ENCODE results near the gene KRTDAP. TPM values are rescaled to one million over a fixed set of nuclear protein-coding genes. Genes with fewer than 3 reads are reported as not detected.

KRTDAP gene
- total RNA-seq, 1 experiment from 2014 or later: not detected

DNA sequence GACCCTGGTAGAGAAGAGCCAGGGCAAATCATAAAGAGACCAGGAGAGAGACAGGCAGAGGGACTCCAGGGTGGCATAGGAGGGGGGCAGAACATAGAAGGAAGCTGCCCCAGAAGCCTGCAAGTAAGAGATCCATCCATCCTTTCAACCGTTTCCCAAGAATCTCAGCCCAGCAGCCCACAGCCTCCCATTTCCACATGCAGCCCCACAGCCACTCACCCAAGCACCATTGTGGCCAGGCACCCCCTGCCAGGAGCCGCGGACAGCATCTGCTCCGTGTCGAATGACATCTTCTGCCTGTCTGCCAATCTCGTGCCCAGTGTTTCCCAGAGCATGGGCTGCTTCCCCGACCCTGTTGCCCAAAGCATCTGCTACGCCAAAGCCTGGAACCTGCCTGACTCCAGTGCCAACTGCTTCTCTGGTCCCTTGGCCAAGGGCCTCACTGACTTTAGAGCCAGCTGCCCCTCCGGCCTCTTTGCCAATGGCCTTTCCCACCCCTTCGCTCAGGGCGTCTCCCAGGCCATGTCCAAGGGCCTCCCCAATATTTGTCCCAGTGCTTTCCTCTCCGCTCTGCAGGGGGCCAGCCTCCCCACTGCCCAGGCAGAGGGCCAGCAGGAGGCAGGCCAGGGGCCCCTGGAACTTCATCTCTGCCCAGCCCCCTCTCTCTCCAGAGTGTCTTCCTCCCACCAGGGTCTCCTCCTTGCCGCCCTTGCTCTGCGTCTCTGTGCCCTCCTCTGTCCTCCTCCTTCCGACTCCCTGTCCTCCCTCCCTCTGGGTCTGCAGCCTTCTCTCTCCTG, 22.8 kb upstream of the KRTDAP start:
- DNase-seq (ENCODE audit: low spot score): no peak

DNA sequence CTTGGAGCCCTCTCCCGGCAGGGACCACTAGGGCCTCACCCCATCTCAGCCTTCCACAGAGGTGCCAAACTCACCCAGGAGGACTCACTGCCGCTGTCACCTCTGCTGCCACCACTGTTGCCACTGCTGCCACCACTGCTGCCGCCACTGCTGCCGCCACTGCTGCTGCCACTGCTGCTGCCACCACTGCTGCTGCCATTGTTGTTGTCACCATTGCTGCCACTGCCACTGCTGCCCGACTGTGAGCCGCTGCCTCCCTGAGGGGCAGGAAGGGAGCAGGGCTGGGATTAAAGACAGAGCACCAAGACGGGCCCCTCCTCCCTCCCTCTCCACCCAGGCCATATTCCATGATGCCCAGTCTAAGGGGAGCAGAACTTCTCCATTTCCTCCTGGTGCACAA, 21.1 kb upstream of the KRTDAP start:
- DNase-seq (ENCODE audit: low spot score): no peak

DNA sequence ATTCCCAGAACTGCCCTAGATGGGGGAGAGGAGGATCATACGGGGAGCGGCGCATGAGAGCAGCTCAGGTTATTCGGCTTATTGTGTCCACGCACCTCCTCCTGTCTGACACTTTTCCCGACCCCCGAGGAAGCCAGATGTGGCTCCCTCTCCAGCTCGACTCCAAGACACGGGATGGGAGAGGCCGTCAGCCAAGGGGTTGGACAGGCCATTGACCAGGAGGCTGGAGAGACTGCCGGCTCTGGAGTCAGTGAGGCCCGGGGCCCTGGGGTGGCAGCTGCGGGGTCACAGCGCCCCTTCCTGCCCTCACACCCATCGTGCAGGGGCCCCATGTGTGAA, 20.3 kb upstream of the KRTDAP start:
- no peak for DNase-seq (ENCODE audit: low spot score)

GRCh38 chr19:35509861-35510625, 19.8 kb upstream of the KRTDAP start:
- DNase-seq (ENCODE audit: low spot score): peak; percentile 69

DNA sequence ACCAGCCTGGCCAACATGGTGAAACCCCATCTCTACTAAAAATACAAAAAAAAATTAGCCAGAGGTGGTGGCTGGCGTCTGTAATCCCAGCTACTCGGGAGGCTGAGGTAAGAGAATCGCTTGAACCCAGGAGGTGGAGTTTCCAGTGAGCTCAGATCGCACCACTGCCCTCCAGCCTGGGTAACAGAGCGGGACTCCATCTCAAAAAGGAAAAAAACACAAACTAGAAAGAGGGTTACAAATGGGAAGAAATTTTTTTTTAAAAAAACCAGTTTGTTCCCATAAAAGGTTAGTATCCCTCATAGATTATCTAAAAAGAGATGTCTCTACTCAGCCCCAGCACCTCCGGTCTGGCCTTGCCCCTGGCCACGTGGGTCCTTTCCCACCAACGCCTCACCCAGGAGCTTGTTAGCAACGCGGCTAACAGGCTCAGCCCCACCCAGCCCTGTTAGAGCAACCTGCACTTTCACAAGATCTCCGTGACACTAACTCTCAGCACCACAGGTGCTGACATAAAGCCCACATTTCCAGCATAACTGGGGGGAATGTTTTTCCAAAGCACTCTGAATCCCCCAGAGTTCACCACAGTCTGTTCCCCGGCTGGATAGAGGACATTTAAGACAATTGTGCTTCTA, 18.9 kb upstream of the KRTDAP start:
- DNase-seq (ENCODE audit: low spot score): no peak

DNA sequence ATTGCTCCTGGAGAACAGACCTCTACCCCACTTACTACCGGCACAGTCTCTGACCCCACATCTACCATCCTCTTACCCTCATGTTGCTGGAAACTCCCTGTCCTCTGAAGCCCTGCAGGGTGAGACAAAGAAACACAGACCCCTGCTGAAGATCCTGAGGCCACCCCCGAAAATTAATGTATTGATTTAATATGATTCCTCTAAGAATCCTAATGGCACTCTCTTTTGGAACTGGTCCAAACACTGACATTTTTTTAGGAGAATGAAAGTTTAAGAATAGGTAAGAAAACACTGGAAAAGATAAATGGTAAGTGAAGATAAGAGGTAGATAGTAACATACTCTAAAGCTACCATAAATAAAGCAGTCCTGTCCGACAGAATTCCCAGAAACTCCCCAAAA, 17.9 kb upstream of the KRTDAP start:
- DNase-seq (ENCODE audit: low spot score): no peak

- no peak for DNase-seq (ENCODE audit: low spot score)
These were observed 17.3 kb upstream of the KRTDAP start for GRCh38 chr19:35507561-35507960.

GRCh38 chr19:35506011-35506410, 15.7 kb upstream of the KRTDAP start:
- no peak for DNase-seq (ENCODE audit: low spot score)

GRCh38 chr19:35502751-35503150, 12.5 kb upstream of the KRTDAP start:
- DNase-seq (ENCODE audit: low spot score): no peak

DNA sequence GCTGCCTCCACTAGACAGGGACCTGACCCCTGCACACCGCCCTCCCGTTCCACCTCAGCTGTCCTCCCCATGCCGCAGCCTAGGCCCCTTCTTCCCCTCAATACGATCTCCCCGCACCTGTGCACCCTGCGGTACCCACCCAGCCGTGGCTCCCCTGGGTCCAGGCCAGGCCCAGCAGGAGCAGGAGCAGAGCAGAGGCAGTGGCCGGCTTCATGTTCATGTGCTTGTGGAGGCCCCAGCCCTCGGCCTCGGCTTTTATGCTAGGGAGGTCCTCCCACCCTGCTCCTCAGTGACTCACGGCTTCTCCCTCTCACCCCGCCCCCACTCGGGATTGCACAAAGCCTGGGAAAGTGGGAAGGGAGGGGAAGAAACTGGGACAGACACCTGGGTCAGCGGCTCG, 11.4 kb upstream of the KRTDAP start:
- DNase-seq (ENCODE audit: low spot score): no peak

GRCh38 chr19:35500611-35501010, 10.3 kb upstream of the KRTDAP start:
- DNase-seq (ENCODE audit: low spot score): no peak

- no peak for DNase-seq (ENCODE audit: low spot score)
These were observed 8.8 kb upstream of the KRTDAP start for GRCh38 chr19:35498984-35499527.

- DNase-seq (ENCODE audit: low spot score): no peak
These were observed 8.0 kb upstream of the KRTDAP start for GRCh38 chr19:35498220-35498619.

DNA sequence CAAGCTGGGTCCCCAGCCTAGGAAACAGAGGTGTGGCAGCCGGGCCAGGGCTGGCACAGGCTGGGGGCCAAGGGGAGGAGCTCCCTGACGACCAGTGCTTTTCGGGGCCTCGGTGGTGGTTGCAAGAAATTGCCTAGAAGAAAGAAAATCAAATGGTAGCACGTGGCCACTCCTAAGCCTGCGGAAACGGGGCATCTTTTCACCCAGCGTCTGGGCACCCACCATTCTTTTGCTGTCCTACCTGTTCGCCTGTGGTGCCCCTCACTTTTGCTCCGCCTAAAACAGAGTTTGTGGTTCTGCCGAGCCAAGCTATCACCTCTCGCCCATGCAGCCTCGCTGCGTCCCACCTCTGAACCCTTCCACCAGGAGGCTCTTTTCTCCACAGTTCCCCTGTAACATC, 7.1 kb upstream of the KRTDAP start:
- no peak for DNase-seq (ENCODE audit: low spot score)

GRCh38 chr19:35495107-35496064, 5.1 kb upstream of the KRTDAP start:
- peak; percentile 77 for DNase-seq (ENCODE audit: low spot score)

- DNase-seq (ENCODE audit: low spot score): no peak
These were observed 3.7 kb upstream of the KRTDAP start for GRCh38 chr19:35493971-35494370.

GRCh38 chr19:35491836-35492360, 1.6 kb upstream of the KRTDAP start:
- DNase-seq (ENCODE audit: low spot score): no peak

DNA sequence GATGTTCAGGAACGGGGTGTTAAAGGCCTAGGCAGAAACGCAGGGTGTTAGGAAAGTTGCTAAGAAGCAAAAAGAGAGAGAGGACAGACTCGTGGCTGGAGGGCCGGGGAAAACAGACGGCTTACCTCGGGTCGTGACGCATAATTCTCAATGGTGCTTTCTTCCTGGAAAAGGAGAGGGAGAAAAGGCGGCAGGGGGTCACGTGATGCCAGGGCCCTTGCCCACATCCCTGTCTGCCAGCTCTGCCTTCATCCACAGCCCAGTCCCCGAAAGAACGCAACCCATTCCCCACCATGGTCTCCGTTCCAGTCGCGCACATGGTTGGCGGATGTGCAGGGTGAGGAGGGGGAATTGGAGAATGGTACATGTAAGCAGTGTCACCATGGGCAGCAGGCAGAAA, 1.6 kb downstream of the KRTDAP start:
- no peak for DNase-seq (ENCODE audit: low spot score)

DNA sequence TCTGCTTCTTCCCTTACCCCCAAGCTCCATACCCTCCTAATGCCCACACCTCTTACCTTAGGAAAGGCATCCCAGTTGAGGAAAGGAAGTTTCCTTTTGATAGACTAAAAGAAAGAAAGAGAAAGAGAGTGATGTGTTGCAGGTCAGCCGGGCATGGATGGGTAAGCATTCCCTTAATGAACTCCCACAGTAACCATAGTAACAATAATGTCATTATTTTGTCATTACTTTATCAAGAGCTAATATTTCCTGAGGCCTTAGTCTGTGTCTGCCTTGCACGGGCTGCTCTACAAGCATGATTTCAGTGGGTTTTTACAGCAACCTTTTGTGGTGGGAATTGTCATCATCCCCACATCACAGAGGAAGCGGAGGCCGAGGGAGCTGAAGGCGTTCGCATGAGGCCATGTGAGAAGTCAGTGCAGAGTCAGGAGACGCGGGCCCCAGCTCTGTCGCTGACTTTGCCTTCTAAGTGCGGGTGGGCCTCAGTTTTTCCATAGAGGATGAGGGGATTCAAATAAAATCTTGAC, 2.5 kb downstream of the KRTDAP start:
- no peak for DNase-seq (ENCODE audit: low spot score)

- DNase-seq (ENCODE audit: low spot score): no peak
These were observed 4.0 kb downstream of the KRTDAP start for GRCh38 chr19:35486268-35486708.
